D341Med (cell line): ENCODE results near the gene ST3GAL6.

Experiments
- DNase-seq: peaks from one replicate; pipeline ENCODE4 v3.0.0; 2012; ENCODE audit warnings: low spot score

Gene ST3GAL6

GRCh38 chr3:98763076-98763475, at the start of gene ST3GAL6:
Gene ST3GAL6, plus strand, starts transcription at chr3:98763340. Its CDS starts 5,101 bp downstream, at chr3:98768441.
- DNase-seq = no peak

DNA sequence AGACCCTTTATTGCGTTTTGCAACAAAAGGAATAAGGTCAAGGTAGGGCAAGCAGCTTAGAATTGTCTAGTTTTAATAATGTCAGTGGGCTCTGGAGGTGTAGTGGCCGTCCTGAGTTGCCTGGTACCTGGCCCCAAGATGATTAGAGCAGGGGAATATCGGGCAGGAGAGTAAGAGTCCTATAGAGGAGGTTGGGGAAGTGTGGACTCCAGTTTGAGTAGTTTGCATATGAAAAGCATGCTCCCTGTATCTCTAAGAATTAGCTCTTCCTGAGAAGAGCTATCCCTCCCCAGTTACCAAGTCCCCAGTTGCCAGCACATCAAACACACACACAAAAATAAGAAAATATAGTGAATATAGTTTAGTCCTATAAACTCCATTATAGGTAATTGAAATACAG, 49.2 kb upstream of the ST3GAL6 start:
- DNase-seq = no peak

DNA sequence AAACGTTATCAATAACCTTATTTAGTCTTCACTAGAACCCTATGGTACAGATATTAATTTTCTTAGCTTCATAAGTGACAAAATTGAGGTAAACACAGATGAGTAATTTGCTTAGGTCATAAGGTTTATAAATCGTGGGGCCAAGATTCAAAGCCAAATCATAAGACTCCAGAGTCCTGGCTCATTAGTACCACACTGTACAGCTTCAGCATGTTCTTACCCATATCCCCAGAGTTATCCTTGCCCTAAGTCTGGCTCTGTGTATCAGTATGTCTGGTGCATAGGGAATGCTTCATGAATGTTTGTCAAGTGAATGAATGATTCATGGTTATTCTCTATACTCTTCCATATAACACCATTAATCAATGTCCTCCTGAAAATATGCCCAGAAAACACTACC, 45.6 kb upstream of the ST3GAL6 start:
- DNase-seq = no peak

DNA sequence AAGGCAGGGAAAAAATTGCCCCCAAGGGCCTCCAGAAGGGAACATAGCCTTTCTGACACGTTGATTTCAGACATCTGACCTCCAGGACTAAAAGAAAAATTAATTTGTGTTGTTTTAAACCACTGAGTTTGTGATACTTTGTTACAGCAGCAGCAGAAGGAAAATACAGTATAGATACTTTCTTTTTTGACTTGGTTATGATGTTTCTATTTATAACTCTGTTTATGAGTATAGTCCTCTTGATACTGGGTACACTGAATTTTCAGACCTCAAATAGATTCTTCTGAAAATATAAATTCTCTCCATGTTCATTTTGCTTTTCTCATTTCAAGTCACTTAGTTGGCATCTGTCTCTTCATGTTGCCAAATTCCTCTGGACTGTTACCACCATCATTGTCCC, 44.4 kb upstream of the ST3GAL6 start:
- no peak for DNase-seq

DNA sequence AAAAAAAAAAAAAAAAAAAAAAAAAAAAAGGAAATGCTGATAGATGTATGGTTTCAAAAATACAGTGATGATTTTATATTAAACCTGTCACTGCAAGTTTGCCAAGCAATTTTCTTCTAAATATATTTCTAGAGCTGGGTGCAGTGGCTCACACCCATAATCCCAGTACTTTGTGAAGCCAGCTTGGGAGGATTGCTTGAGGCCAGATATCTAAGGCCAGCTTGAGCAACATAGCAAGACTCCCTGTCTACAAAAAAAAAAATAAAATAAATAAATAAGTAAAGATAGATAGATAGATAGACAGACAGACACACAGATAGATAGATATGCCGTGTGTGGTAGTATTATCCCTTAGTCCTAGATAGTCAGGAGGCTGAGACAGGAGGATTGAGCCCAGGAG, 41.4 kb upstream of the ST3GAL6 start:
- DNase-seq = no peak

GRCh38 chr3:98722389-98722788, 40.8 kb upstream of the ST3GAL6 start:
- DNase-seq = no peak

GRCh38 chr3:98725352-98725751, 37.8 kb upstream of the ST3GAL6 start:
- DNase-seq = no peak

GRCh38 chr3:98726084-98726483, 37.1 kb upstream of the ST3GAL6 start:
- no peak for DNase-seq

DNA sequence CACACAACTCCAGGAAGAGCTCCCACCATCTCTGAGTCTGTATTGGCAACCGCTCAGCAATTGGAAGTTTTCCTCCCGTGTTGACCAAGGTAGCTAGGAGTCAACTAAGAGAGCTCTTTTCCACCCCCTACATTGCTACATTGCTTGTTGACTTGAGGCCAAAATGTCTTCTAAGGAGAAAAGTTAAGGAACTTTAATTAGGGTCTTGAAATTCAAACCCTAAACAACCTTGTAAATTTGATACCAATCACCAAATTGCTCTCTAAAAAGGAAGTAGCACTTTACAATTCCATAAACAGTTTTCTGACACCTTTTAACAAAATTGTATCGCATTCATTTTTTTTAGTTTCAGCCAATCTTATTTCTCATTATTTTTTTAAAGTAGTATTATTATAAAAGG, 35.5 kb upstream of the ST3GAL6 start:
- DNase-seq = no peak

- DNase-seq = no peak
Measured at GRCh38 chr3:98728672-98729071, 34.5 kb upstream of the ST3GAL6 start.

DNA sequence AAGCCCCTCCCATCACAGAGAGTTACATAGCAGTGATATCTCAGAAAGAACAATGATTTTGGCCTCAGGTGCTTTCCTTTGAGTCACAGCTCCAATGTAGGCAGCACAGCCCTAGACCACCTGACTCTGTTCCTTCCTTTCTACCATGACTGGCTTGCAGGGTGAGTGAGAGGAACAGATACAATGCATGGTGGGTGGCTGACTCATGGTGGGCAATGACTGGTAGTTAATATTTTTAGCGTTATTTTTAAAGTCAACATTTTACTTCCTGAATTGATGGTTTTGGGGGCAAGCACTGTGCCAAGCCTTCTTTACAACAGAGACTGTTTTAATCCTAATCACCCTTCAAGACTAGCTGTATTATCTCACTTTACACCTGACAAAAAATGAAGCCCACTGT, 32.8 kb upstream of the ST3GAL6 start:
- no peak for DNase-seq

DNA sequence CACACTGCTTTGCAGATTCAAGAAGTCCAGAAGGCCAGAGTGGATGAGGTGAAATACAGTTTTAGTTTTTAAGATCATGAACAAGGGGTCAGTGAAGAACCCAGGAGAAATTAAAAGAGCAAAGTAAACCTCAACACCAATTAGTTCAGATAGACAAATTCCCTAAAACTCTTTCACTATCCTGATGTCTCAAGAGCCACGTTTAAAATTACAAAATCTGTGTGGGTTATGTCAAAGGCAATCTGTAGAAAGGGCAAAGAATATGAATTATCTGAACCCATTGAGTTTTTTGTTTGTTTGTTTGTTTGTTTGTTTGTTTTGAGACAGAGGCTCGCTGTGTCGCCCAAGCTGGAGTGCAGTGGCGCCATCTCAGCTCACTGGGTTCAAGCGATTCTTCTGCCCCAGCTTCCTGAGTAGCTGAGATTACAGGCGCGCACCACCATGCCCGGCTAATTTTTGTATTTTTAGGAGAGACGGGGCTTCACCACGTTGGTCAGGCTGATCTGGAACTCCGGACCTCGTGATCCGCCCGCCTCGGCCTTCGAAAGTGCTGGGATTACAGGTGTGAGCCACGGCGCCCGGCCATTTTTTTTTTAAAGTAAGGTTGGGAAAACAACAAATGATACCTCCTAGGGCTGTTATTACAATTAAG, 32.1 kb upstream of the ST3GAL6 start:
- DNase-seq = no peak

DNA sequence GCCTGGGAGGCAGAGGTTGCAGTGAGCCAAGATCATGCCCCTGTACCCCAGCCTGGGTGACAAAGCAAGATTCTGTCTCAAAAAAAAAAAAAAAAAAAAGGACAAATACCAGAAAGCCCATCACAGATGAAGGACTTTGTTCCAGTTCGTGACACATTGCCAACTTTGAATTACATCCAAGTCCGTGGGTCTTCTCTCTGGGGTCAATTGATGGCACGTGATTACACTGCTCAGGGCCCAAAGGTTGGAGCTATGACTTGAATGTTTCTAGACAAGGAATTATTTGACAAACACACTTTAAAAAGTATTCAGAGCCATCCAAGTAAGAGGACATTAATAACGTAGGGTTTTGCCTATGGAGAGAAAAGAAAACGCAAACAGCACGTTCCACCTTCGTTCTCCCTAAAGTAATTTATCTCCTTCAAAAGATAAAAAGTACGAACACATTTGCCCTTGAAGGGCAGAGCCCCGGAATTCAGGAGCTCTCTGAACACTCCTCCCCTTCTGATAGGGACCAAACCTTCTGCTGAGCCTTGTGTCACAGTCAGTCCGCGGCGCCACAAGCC, 31.3 kb upstream of the ST3GAL6 start:
- DNase-seq = no peak

- DNase-seq = peak; percentile 88
Measured at GRCh38 chr3:98732286-98733052, 30.7 kb upstream of the ST3GAL6 start.

DNA sequence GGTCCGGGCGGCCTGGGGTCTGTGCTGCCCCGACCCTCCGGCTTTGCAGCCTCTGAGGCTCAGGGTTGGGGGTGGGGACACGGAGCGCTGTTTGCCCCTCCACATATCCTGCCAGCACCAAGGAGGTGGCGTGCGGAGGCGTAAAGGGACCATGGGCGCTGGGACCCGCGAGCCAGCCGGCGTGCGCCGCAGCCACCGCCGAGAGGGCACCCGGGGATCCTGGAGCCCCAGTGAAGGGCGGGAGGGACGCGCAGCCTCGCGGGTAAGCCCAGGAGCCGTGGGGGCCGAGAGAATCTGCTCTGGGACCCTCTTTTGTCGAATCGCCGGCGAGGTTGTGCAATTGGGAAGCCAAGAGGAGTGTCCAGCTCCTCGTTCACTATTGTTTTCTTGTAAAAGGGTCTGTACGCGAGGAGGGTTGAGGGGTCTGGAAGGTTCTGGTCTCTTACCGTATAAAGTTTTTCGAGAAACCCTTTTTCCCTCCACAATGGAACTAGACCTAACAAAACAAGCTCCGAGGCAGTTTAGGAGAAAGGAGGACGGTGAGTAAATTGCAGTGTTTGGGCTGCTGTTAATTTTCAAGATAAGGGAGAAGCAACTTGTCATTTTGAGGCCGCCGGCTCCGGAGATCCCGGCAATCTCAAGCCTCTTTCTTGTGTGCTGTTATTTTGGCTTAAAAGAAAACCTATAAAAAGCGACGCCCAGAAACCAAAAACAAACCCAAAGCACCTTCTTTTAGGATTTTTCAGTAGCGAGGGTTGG, 29.9 kb upstream of the ST3GAL6 start:
- peak; percentile 80 for DNase-seq

GRCh38 chr3:98733812-98734281, 29.3 kb upstream of the ST3GAL6 start:
- DNase-seq = no peak

DNA sequence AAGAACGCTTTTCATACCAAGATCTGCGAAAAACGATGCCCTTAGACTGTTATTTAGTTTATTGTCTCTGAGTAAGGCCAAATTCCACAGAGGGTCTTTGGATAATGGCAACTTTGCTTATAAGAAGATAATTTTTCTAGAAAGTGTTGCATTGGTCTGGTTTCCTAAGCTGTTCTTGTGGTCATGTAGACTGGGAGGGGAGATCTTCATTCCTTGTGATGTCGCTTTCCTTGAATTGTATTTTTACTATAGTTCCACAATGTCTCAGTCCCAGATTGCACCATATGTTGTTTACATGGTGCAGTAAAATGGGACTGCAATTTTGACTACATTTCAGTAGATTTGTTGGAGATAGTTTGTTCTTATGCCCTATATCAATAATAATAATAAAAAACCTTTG, 28.8 kb upstream of the ST3GAL6 start:
- DNase-seq = no peak

DNA sequence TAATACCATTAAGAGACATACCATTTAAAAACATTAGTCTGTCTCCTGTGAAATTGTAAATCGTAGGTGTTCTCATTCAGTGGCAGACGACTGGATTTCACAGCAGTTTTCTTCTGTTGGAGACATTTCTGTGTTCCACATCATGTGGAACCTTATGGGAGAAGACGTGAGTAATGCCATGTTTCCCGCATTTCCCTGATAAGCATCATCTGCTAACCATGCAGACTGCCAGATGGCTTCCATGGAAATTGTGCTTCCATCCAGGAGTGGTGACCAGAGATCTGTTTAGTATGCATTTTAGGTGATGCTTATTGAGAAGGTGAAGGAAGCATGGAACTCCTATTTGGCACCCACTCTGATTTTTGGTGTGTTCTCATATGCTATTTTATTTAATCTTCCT, 28.4 kb upstream of the ST3GAL6 start:
- no peak for DNase-seq

DNA sequence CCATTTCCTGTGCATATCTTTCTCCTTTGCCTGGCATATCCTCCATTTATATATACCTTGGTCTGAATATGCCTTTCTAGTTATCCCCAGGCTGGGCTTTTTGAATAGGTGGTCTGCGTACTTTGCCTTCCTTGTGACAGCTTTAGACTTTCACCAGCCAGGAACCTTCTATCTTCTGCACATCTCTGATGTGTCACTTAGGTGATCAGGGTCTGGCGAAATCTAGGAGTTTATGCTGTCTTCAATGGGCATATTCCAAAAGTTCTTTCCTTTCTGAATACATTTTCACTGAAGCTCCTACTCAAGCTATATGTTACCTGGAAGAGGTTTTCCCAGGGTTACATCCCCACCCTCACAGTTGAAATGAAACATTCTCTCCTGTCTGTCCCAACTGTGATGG, 27.8 kb upstream of the ST3GAL6 start:
- no peak for DNase-seq

GRCh38 chr3:98735761-98736269, 27.3 kb upstream of the ST3GAL6 start:
- no peak for DNase-seq

- DNase-seq = no peak
Measured at GRCh38 chr3:98737301-98737700, 25.8 kb upstream of the ST3GAL6 start.

- no peak for DNase-seq
Measured at GRCh38 chr3:98739266-98739665, 23.9 kb upstream of the ST3GAL6 start.
